Measurements from ENCODE around the gene PRMT3. TPM values are rescaled to one million over a fixed set of nuclear protein-coding genes. Genes with fewer than 3 reads are reported as not detected.
"Not testable (repeated sequence)": the region's sequence is repeated elsewhere in the genome, so short reads cannot be mapped to it uniquely, and the experiment has no call there.

PRMT3 gene
- total RNA-seq, 2 donors from 2014 or later: 7.9 to 11.9 TPM

DNA sequence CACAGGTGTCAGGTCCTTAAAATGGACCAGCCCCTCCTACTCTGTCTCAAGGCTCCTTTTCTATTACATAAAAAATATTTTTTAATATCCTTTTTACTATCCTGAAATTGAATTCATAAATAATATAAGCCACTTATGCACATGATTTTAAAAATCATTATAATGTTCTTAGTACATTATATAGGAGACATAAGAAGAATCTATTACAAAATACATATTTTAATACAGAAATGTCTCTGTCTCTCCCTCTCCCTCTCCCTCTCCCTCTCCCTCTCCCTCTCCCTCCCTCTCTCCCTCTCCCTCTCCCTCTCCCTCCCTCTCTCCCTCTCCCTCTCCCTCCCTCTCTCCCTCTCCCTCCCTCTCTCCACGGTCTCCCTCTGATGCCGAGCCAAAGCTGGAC is 159.9 kb downstream of the PRMT3 start:
- DNase-seq (ENCODE audit: low spot score): no peak
- no peaks in the 10 kb centered on the region for H3K4me1 ChIP-seq
- no peak overlapping the region for H3K4me3 ChIP-seq
- no peaks in the 10 kb centered on the region for H3K36me3 ChIP-seq
- TF ChIP-seq CTCF (IDR thresholded peaks at IDR 0.05): no peak
- no peaks in the 10 kb centered on the region for H3K27me3 ChIP-seq
- no peak overlapping the region for H3K27ac ChIP-seq
- H3K9me3 ChIP-seq: no peaks in the 10 kb centered on the region

- no peak for TF ChIP-seq CTCF (IDR thresholded peaks at IDR 0.05)
- Histone ChIP-seq H3K27ac (no peak overlapping the region), H3K4me3 (no peak overlapping the region), H3K9me3 (no peaks in the 10 kb centered on the region), H3K4me1 (no peaks in the 10 kb centered on the region), H3K27me3 (no peaks in the 10 kb centered on the region), H3K36me3 (no peaks in the 10 kb centered on the region)
- DNase-seq (ENCODE audit: low spot score): no peak
These were observed 163.6 kb downstream of the PRMT3 start for GRCh38 chr11:20551096-20551495.

DNA sequence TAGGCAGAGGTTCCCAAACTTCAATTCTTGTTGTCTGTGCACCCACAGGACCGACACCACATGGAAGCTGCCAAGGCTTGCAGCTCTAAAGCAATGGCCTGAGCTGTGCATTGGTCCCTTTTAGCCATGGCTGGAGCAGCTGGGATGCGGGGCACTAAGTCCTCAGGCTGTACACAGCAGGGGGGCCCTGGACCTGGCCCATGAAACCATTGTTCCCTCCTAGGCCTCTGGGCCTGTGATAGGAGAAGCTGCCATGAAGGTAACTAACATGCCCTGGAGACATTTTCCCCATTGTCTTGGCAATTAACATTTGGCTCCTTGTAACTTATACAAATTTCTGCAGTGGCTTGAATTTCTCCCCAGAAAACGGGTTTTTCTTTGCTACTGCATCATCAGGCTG is 168.3 kb downstream of the PRMT3 start:
- DNase-seq (ENCODE audit: low spot score): no peak
- Histone ChIP-seq H3K4me3 (no peak overlapping the region), H3K36me3 (no peaks in the 10 kb centered on the region), H3K9me3 (no peaks in the 10 kb centered on the region), H3K27me3 (no peaks in the 10 kb centered on the region), H3K4me1 (no peaks in the 10 kb centered on the region), H3K27ac (no peak overlapping the region)
- TF ChIP-seq CTCF (IDR thresholded peaks at IDR 0.05): no peak

- not testable (repeated sequence) for H3K4me3 ChIP-seq; H3K9me3 ChIP-seq; H3K36me3 ChIP-seq; DNase-seq (ENCODE audit: low spot score); H3K27ac ChIP-seq; H3K4me1 ChIP-seq; H3K27me3 ChIP-seq
These were observed 168.9 kb downstream of the PRMT3 start for GRCh38 chr11:20556396-20556795.

DNA sequence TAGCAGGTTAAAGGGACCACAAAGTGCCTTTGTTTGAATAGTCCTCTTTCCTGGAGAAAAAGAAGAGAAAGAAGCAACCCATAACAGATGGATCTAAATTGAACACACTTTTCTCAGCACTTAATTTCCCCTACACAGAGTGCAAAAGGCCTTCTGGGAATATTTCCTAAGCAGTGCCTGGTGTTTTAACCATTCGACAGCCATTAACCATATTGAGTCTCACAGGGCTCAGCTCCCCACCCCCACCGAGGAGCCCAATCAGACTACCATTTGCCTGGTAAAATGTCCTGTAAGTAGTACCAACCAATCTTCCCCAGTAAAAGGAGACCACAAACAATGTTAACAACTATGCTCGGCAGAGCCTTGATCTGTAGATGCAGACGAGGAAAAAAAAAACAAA is 171.2 kb downstream of the PRMT3 start:
- no peak overlapping the region for H3K4me3 ChIP-seq
- H3K9me3 ChIP-seq: no peaks in the 10 kb centered on the region

More for the DNA sequence above, 171.2 kb downstream of the PRMT3 start:
- Histone ChIP-seq H3K36me3 (no peaks in the 10 kb centered on the region), H3K27me3 (no peaks in the 10 kb centered on the region), H3K27ac (no peak overlapping the region), H3K4me1 (peaks cover 0 to 4% of the 10 kb centered on the region in 2 donors)
- no peak for DNase-seq (ENCODE audit: low spot score)
- TF ChIP-seq CTCF (IDR thresholded peaks at IDR 0.05): no peak

Other genes starting within 250 kb of the PRMT3 start
- not detected for gene DBX1, start 227.2 kb upstream of the PRMT3 start, total RNA-seq
- gene HTATIP2, start 24.0 kb upstream of the PRMT3 start, total RNA-seq: 10 to 100 TPM; 19.5 to 20.8 TPM
- under 1 TPM in 1 of 2 donors, not detected in 1; 0.11 TPM for gene SLC6A5, start 211.9 kb downstream of the PRMT3 start, total RNA-seq